B cell (primary cell): Measurements from ENCODE around the gene SMC1B. TPM values are rescaled to one million over a fixed set of nuclear protein-coding genes. Genes with fewer than 3 reads are reported as not detected.

Experiments
- ATAC-seq: fragments of 200-7000 bp; cut with Tn5 transposase; one replicate; pipeline ENCODE4 v1.10.0; 2021; ENCODE audit warnings: low read depth, mild to moderate bottlenecking, moderate number of reproducible peaks, moderate library complexity
- CTCF ChIA-PET: fragments of 350-600 bp; sonication (Branson Sonifier 250); formaldehyde crosslinking; loops from one replicate; lab custom pipeline; 2021; ENCODE audit warnings: antibody characterized with exemption, inconsistent platforms; lab: Charles Lee
- POLR2A ChIA-PET: fragments of 350-600 bp; sonication (Branson Sonifier 250); formaldehyde crosslinking; loops from one replicate; lab custom pipeline; 2021; ENCODE audit warnings: antibody characterized with exemption; lab: Charles Lee
- DNase-seq: peaks from one replicate; pipeline ENCODE4 v3.0.0; 2013
- H2AFZ ChIP-seq: 2 replicates; pipeline ENCODE4 v1.6.1; 2012; ENCODE audit warnings: mild to moderate bottlenecking, low read depth, low read length; ENCODE audit not compliant: insufficient read depth, poor library complexity, severe bottlenecking
- H3K27ac ChIP-seq, 2 donors: 1 replicate in 1 of 2; 2 replicates in 1 of 2; pipeline ENCODE4 v1.5.1; 2012 to 2013; ENCODE audit warnings: low read length in 2 of 2, mild to moderate bottlenecking in 2 of 2, moderate library complexity in 1 of 2
- H3K27me3 ChIP-seq, 4 experiments: fragments of 200-600 bp in 1 of 4; sonication (generic) in 1 of 4; replicated peaks in 1 of 4; 1 replicate in 2 of 4; 2 replicates in 2 of 4; pipeline versions ENCODE4 v1.6.1 to v1.7.0; 2013 to 2016; ENCODE audit warnings: low read length in 3 of 4, mild to moderate bottlenecking in 2 of 4, mixed read lengths in 1 of 4, moderate library complexity in 1 of 4; ENCODE audit not compliant: insufficient read depth in 4 of 4, control insufficient read depth in 3 of 4; ENCODE audit errors: control extremely low read depth in 1 of 4
- H3K36me3 ChIP-seq, 2 experiments: replicated peaks in 1 of 2; 1 replicate in 1 of 2; 2 replicates in 1 of 2; pipeline versions ENCODE4 v1.6.1 to v1.7.1; 2013; ENCODE audit warnings: low read length in 1 of 2; ENCODE audit not compliant: insufficient read depth in 2 of 2, control insufficient read depth in 1 of 2; ENCODE audit errors: control extremely low read depth in 1 of 2, extremely low read depth in 1 of 2
- H3K4me1 ChIP-seq, 2 donors: fragments of 200-600 bp in 1 of 2; sonication (generic) in 1 of 2; 1 replicate in 1 of 2; 2 replicates in 1 of 2; pipeline versions ENCODE4 v1.5.1 to v1.6.1; 2013 to 2017; ENCODE audit warnings: low read length in 2 of 2; ENCODE audit not compliant: control insufficient read depth in 2 of 2, insufficient read depth in 2 of 2
- H3K4me2 ChIP-seq: replicated peaks from 2 replicates; pipeline ENCODE3; 2012; ENCODE audit warnings: mild to moderate bottlenecking, low read depth, low read length; ENCODE audit not compliant: poor library complexity, severe bottlenecking
- H3K4me3 ChIP-seq, 5 experiments: fragments of 200-600 bp in 1 of 5; sonication (generic) in 1 of 5; 1 replicate in 3 of 5; 2 replicates in 2 of 5; pipeline versions ENCODE4 v1.5.1 to v1.7.0; 2011 to 2016; ENCODE audit warnings: low read length in 4 of 5, mild to moderate bottlenecking in 4 of 5, low read depth in 2 of 5, control low read depth in 1 of 5, moderate library complexity in 1 of 5; ENCODE audit not compliant: insufficient read depth in 1 of 5; ENCODE audit errors: control extremely low read depth in 1 of 5, extremely low read depth in 1 of 5
- H3K79me2 ChIP-seq: fragments of 200-600 bp; sonication (generic); one replicate; pipeline ENCODE4 v1.6.0; 2016; ENCODE audit warnings: low read length; ENCODE audit not compliant: control insufficient read depth, insufficient read depth
- H3K9ac ChIP-seq: fragments of 200-600 bp; sonication (generic); 2 replicates; pipeline ENCODE4 v1.6.1; 2017; ENCODE audit warnings: mild to moderate bottlenecking, low read length, moderate library complexity
- H3K9me3 ChIP-seq, 3 donors: one replicate each; pipeline versions ENCODE4 v1.6.1 to v1.7.1; 2013; ENCODE audit warnings: low read length in 2 of 3; ENCODE audit not compliant: control insufficient read depth in 2 of 3, insufficient read depth in 1 of 3; ENCODE audit errors: control extremely low read depth in 1 of 3
- H4K20me1 ChIP-seq: 2 replicates; pipeline ENCODE4 v1.6.0; 2012; ENCODE audit warnings: mild to moderate bottlenecking, low read length; ENCODE audit not compliant: insufficient read depth, control insufficient read depth, poor library complexity, severe bottlenecking
- H3K27ac Mint-ChIP-seq: one replicate; pipeline ENCODE4 v1.8.0; 2021; ENCODE audit warnings: mixed read lengths
- H3K27me3 Mint-ChIP-seq: one replicate; pipeline ENCODE4 v1.8.0; 2021; ENCODE audit warnings: mixed read lengths
- H3K4me1 Mint-ChIP-seq: one replicate; pipeline ENCODE4 v1.8.0; 2021; ENCODE audit warnings: mixed read lengths
- H3K4me3 Mint-ChIP-seq: one replicate; pipeline ENCODE4 v1.8.0; 2021; ENCODE audit warnings: mixed read lengths
- H3K9me3 Mint-ChIP-seq: one replicate; pipeline ENCODE4 v1.8.0; 2022; ENCODE audit warnings: mixed read lengths; ENCODE audit not compliant: insufficient read depth
- EZH2 ChIP-seq: IDR thresholded peaks from 2 replicates; pipeline ENCODE4 v1.6.1; 2012; ENCODE audit warnings: borderline replicate concordance, low read depth, mild to moderate bottlenecking, moderate library complexity, low read length; ENCODE audit not compliant: insufficient read depth, poor library complexity, severe bottlenecking
- WGBS: methylation state at CpG from one replicate; pipeline ENCODE4 v1.1.5; 2013; ENCODE audit warnings: missing lambda C conversion rate; ENCODE audit not compliant: insufficient coverage; 5-methylcytosine and 5-hydroxymethylcytosine counted together
- intact Hi-C: fragments of 100-400 bp; cut with micrococcal nuclease; formaldehyde crosslinking; loops from one replicate; pipeline ENCODE4 v1.10.0; 2022
- polyA plus RNA-seq: library from polyadenylated mRNA; depleted of rRNA; stranded (reverse); fragments of >200 nt; gene quantifications from 2 replicates; pipeline ENCODE4 v1.2.3, GENCODE V29; 2012
- total RNA-seq, 2 donors: library from RNA; stranded (reverse); fragments of 120-200 nt in 1 of 2; gene quantifications; 1 replicate in 1 of 2; 2 replicates in 1 of 2; pipeline versions ENCODE4 v1.2.3 to v1.2.4, GENCODE V29; 2013 to 2022
- TF ChIP-seq, protein P1 (sequence below): fragments of 200-600 bp; IDR thresholded peaks from one replicate; pipeline ENCODE4 v1.8.0; 2022; ENCODE audit warnings: antibody characterized with exemption, mild to moderate bottlenecking

Gene SMC1B
- total and polyA plus RNA-seq, 2 donors (not counting 1 experiment from before 2014, with no cell fraction given), result 0.07 TPM; not detected in 1

GRCh38 chr22:45462034-45462655 is 48.7 kb upstream of the SMC1B start:
- no peaks in the 10 kb centered on the region for H3K4me1 Mint-ChIP-seq
- no peak overlapping the region for H3K27ac ChIP-seq
- H3K4me3 ChIP-seq, result no peak overlapping the region
- no peaks in the 10 kb centered on the region for H3K9me3 Mint-ChIP-seq
- WGBS, result 93% methylated on average over 6 of the region's 6 CpGs
- H3K36me3 ChIP-seq, result no peaks in the 10 kb centered on the region
- no peak overlapping the region for H2AFZ ChIP-seq
- ATAC-seq (no peak), DNase-seq (no peak)
- POLR2A ChIA-PET, result no interaction called here
- TF ChIP-seq EZH2, result no peak
- TF ChIP-seq, protein P1, sequence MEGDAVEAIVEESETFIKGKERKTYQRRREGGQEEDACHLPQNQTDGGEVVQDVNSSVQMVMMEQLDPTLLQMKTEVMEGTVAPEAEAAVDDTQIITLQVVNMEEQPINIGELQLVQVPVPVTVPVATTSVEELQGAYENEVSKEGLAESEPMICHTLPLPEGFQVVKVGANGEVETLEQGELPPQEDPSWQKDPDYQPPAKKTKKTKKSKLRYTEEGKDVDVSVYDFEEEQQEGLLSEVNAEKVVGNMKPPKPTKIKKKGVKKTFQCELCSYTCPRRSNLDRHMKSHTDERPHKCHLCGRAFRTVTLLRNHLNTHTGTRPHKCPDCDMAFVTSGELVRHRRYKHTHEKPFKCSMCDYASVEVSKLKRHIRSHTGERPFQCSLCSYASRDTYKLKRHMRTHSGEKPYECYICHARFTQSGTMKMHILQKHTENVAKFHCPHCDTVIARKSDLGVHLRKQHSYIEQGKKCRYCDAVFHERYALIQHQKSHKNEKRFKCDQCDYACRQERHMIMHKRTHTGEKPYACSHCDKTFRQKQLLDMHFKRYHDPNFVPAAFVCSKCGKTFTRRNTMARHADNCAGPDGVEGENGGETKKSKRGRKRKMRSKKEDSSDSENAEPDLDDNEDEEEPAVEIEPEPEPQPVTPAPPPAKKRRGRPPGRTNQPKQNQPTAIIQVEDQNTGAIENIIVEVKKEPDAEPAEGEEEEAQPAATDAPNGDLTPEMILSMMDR, result no peak
- no peaks in the 10 kb centered on the region for H3K4me1 ChIP-seq
- intact Hi-C loops, result no loop called here
- H3K9me3 ChIP-seq, result peaks cover 0 to 11% (median 0%) of the 10 kb centered on the region in 3 donors
- H3K27me3 ChIP-seq, result no peaks in the 10 kb centered on the region
- no peaks in the 10 kb centered on the region for H3K79me2 ChIP-seq
- H4K20me1 ChIP-seq, result no peaks in the 10 kb centered on the region
- no peak overlapping the region for H3K9ac ChIP-seq
- H3K4me2 ChIP-seq, result no peak overlapping the region
- no peak overlapping the region for H3K27ac Mint-ChIP-seq
- CTCF ChIA-PET, result interaction anchor here (1.2 kb wide), 1 partner anchor 9 kb away, joined by 3 read pairs; no protein-coding TSS in a partner anchor
- H3K4me3 Mint-ChIP-seq, result no peak overlapping the region
- peaks cover 4% of the 10 kb centered on the region for H3K27me3 Mint-ChIP-seq

DNA sequence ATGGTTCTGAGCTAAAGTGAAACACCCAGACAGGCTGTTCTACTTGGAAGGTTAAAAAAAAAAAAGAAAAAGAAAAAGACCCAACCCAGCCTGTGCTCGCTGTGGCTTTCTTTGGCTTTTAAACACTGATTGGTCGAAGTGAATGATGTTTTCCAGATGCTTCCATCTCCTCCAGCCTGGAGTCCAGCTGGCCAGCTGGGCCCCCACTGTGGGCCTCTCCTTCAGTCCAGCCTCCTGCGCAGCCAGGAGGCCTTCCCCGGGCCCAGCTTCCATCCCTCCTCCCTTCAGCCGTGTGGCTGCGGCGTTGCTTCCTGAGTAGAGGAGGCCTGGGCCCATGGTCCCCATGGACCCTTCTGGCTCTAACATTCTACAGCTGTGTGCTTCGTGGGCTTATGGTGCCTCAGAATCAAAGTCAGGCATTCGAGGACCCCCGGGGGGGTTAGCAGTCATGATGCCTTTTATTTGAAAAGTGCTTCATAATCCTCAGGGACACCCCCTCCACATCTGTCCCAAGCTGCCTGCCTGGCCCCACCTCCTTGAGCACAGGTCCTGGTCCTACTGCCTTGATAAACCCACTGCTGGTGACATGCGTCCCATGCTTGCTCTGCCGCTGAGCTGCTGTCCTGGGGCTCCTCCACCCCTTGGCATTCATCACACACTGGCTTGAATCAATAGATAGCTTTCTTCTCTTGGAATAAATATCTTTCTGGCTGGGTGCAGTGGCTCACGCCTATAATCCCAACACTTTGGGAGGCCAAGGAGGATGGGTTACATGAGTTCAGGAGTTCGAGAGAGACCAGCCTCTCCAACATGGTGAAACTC is 47.1 kb upstream of the SMC1B start:
- Histone ChIP-seq H3K9me3 (peaks cover 0 to 5% (median 0%) of the 10 kb centered on the region in 3 donors), H3K36me3 (no peaks in the 10 kb centered on the region), H3K27me3 (no peaks in the 10 kb centered on the region), H4K20me1 (no peaks in the 10 kb centered on the region), H3K27ac (no peak overlapping the region), H3K4me2 (no peak overlapping the region), H3K9ac (no peak overlapping the region), H2AFZ (no peak overlapping the region), H3K79me2 (no peaks in the 10 kb centered on the region), H3K4me3 (no peak overlapping the region), H3K4me1 (no peaks in the 10 kb centered on the region)
- ChIA-PET POLR2A (no interaction called here), CTCF (no interaction called here)
- Mint-ChIP-seq H3K9me3 (no peaks in the 10 kb centered on the region), H3K4me1 (no peaks in the 10 kb centered on the region), H3K4me3 (no peak overlapping the region), H3K27me3 (peaks cover 7% of the 10 kb centered on the region), H3K27ac (no peak overlapping the region)
- TF ChIP-seq, protein P1, result no peak
- no peak for TF ChIP-seq EZH2
- DNase-seq (no peak), ATAC-seq (no peak)
- WGBS, result 69% methylated on average over 9 of the region's 14 CpGs
- intact Hi-C loops, result no loop called here
